Daoy (cell line): ENCODE measurements around the gene P3H2. TPM values are rescaled to one million over a fixed set of nuclear protein-coding genes. Genes with fewer than 3 reads are reported as not detected.

Source experiments
- DNase-seq: peaks from one replicate; pipeline ENCODE4 v3.0.0-alpha.2; 2015; ENCODE audit warnings: low read depth
- total RNA-seq: library from RNA; depleted of rRNA; stranded (reverse); fragments of >200 nt; shearing (Covaris generic); gene quantifications from 2 replicates; pipeline ENCODE4 v1.2.3, GENCODE V29; 2014

The P3H2 gene
- total RNA-seq, 1 experiment from 2014 or later = 49.8 TPM

DNA sequence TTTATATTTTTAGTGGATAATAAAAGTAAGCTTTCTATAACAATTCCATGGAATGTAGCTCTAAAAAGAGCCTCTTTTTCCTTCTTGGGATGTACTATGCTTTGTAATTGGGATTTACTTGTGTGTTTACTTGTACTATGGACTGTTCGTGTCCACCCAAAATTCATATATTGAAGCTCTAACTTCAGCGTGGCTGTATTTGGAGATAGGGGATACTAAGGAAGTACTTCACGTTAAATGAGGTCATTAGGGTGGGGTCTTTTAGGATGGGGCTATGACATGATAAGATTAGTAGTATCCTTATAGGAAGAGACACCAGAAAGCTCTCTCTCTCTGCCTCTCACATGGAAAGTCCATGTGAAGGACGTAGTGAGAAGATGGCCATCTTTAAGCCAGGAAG is 64.9 kb downstream of the P3H2 start:
- no peak for DNase-seq

DNA sequence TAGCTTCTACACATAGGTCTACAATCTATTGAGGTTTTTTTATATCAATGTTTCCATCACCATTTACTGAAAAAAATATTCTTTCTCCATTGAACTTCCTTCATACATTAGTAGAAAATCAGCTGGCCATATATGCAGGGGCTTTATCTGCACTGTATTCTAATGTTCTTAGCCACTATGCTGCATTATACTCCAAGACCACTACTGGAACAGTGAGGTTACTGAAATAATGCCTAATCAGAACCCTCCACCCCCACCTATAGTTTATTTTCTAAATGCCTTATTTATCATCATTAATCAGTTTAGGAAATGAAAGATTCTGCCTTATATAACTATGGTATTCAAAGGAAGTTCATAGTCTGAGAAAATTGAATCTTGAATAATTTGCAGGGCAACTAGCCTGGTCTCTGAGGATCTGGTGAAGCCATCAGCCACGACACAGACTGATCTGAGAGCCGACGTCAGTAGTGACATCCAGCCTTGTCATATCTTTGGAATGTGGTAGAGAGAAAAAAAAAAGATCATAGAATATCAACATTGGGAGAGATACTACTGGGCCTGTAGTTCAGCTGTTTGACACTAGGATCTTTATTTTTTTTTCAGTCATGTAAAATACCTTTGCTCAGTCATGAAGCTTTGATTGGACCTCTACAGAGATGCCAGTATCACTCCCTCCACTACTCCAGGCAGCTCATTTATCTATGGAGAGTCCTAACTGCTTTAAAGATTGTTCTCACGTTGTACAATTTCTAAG is 66.6 kb downstream of the P3H2 start:
- DNase-seq = peak; percentile 39

DNA sequence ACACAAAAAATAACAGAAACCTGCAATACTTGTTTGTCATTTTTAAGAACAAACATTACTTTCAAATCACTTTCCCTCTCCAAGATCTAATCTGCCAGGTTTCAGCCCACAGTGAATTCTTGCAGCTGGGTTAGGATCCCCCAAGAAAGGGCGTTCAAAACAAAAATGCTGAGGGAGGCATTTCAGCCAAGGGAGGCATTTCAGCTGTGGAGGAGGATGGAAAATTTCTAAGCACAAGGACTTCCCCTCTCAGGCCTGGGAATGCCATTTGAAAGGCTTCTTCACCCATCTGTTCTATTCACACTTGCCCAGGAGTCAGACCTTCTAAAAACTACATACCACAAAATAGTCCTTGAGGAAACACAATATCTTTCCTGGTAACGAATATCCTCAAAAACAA is 69.1 kb downstream of the P3H2 start:
- no peak for DNase-seq

DNA sequence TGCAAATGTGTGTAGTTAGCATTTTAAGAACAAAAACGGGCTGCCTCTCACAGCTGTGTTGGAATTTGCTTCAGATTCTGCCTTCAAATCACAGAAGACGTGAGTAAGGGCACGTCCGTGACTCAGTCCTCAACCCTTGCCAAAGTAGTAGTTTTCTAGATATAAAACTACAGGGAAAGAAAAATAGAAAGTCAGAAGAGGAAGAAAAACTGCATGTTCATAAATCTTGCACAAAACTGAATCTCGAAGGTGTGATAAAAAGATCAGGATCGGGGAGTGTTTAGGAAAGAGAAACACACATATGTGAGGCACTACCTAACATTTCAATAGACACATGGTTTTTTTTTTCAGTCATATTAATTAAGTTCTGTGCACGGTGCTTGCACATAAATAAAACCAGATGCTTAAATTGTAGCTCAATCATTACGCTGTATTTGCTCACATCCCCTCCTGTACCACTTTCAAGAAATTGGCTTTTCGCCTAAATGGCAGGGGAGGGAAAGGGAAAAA is 71.7 kb downstream of the P3H2 start:
- DNase-seq = no peak

DNA sequence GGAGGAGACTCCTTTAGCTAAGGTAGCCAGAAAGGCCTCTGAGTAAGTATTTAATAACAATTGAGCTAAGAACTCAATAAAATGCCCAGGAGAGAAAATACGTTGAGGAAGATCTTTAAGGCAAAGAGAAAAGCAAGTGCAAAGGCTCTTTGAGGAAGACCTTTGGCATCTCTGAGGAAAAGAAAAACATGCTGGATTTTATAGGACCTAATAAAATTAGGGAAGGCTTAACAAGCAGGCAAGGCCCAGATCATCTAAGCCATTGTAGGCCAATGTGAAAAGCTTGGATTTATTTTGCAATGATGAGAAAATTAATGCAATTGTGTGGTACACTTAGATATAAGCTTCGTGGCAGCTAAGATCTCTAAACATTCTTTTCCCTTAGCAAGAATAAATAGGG is 75.7 kb downstream of the P3H2 start:
- DNase-seq = no peak

DNA sequence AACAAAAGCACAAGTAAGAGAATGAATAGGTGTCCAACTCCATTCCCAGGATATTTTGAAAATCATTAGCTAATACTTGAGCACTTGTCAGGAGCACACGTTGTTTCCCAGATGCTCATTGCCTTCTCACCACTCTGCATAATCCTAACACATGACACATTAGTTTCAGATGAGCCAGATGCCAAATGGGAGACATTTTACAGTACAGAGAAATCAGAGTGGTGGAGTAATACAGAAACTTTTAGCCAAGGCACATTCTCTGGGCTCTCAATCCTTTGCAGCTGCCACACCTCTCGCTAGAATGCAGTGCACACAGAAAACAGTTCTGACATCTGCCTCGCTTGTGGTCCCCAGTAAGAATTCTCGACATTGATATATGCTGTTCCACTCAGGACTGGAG is 76.6 kb downstream of the P3H2 start:
- DNase-seq = no peak

DNA sequence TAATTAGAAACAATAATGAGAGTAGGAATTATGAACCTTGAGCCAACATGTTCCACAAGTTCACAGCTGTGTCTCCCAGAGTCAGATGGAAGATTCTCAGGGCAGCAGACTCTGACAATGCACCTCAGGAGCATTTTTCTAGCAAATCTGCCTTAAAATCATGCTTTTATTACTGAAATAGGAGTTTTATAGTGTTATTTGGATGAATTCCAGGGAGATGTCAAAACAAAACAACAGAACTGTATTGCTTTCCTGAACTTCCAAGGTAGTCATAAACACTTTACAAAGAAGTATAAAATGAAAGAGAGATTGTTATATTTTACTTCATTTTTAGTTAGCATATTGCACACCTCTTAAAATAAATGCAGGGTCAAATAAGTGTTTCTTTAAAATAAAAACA is 77.0 kb downstream of the P3H2 start:
- DNase-seq = no peak

DNA sequence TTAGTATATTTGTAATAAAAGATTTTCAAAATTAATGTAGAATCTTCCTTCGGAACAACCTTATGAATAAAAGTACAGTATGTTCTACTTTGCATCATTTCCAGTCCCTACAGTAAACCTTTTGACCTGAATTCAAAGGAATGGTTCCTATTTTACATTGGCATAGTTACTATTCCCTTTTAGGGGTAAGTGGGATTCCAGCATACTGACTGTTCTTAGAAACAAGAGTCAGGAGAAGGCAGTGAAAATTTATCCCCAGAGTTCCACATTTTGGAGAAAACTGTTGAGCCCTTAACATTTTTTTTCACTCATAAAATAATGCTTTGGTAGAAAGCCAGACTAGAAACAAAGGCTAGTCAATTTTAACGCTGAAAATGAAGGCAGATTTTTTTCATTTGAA is 78.1 kb downstream of the P3H2 start:
- DNase-seq = no peak

DNA sequence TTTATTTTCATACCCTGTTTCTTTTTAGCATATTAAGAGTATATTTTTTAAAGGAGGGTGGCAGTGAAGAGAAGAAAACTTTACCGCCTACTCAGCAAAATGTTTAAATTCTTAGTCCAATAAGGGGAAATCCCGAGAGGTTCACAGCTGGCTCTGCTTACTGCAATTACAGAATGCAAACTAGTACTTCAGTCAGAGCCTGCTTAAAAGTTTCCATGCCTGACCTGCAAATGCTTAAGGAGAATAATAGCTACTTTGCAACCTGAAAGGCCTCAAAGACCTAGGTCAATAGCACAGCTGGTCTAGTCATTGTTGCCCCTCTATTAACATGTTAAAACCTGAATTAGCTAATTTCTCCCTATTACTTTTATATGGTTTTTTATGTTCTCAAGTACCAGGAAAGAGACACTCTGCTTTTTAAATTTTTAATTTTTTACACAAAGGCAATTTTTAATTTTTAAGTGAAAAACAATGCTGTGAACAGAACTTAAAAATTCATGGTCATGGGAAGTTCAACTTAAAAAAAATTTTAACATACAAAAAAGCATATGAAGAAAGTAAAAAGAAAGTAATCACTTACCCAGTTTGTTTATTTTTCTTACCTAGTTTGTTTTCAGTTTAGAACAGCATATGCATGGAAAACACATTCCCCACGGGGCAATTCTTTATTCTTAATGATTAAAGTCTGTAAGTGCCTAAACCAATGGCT is 79.2 kb downstream of the P3H2 start:
- DNase-seq = no peak

DNA sequence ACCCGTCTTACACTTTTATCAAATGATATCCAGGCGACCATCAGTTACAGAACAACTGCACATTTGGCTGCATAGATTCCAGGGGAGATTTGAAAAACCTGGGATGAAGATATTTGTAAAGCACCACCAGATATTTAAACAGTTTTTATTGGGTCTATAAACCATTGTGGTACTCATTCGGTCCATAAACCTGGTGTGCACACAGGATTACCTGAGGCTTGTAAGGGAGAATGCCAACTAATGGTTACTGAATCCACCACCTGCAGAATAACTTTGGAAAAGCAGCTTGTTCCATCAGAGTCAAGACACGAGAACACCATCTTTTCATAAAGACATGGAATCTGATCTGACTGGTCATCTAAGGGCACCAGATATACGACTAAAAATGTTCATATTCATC is 80.6 kb downstream of the P3H2 start:
- DNase-seq = no peak

DNA sequence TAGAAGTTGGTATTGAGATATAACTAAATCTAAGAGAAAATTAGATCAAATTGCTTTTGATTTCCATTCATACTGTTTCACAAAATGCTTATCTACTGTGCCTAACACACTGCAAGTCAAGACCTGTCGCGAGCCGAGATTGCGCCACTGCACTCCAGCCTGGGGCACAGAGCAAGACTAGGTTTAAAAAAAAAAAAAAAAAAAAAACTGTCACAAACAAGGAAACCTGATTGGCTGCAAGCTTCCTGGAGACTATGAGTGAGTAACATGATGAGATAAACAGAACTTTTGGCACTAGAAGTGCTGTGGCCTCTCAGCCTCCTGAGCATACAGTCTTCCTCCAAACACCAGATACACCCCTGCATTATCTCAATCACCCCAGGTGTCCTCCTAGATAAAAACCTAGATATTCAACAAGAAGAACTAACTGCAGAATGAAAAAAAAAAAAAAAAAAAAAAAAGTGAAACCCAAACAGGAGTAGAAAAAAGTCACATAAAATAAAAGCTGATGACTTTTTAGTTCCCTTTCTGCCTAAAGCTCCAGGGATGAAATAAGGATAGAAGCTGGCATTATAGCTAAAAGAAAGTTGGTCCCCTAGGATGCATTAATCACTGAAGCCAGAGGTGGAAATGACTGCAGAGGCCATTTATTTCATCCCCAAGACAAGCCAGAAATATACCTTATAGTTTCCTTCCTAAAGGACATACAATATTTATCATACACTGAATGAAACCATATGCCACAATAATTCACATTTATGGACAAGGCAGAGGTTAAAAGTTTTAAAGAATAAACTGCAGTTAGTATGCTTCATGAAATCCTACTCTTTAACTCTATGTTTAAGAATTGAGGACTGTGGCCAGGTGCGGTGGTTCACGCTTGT is 82.4 kb downstream of the P3H2 start:
- peak; percentile 61 for DNase-seq

DNA sequence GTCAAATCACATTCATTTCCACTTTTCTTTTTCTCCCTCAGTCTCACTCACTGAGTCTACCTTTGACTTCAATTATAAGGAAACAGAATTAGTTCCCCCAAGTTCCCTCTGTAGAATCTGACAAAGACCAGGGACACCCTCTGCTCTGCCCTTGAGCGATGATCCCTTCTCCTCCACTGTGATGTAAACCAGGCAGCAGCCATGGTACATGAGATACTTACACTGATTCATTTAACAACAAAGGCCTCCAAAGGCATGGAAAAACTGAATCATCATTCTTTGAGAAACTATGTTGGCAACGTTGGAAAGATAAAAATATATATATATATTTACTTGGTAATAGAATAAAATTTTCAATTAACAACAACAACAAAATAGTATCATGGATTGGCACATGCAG is 84.1 kb downstream of the P3H2 start:
- no peak for DNase-seq

DNA sequence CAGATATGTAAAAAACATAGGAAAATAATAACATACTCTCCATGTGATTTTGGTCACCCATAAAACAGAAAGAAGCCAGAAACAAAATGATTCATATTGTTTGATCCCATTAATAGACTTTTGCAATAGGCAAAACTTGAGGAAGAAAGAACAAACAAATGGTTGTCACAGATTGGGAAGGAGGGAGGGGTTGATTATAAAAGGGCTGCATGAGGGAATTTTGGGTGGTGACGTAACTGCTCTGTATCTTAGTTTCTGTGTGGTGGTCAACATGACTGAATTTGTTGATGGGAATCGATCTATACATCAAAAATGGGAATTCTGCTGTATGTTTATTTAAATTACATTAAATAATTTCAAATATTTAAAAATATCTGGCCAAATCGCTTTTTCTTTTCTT is 86.3 kb downstream of the P3H2 start:
- no peak for DNase-seq

DNA sequence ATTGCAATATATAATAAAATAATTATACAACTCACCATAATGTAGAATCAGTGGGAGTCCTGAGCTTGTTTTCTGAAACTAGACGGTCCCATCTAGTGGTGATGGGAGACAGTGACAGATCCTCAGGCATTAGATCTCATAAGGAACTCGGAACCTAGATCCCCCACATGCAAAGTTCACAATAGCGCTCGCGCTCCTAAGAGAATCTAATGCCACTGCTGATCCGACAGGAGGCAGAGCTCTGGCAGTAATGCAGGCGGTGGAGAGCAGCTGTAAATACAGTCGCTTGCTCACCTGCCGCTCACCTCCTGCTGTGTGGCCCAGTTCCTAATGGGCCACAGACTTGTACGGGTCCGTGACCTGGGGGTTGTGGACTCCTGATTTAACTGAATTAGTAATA is 87.8 kb downstream of the P3H2 start:
- no peak for DNase-seq

DNA sequence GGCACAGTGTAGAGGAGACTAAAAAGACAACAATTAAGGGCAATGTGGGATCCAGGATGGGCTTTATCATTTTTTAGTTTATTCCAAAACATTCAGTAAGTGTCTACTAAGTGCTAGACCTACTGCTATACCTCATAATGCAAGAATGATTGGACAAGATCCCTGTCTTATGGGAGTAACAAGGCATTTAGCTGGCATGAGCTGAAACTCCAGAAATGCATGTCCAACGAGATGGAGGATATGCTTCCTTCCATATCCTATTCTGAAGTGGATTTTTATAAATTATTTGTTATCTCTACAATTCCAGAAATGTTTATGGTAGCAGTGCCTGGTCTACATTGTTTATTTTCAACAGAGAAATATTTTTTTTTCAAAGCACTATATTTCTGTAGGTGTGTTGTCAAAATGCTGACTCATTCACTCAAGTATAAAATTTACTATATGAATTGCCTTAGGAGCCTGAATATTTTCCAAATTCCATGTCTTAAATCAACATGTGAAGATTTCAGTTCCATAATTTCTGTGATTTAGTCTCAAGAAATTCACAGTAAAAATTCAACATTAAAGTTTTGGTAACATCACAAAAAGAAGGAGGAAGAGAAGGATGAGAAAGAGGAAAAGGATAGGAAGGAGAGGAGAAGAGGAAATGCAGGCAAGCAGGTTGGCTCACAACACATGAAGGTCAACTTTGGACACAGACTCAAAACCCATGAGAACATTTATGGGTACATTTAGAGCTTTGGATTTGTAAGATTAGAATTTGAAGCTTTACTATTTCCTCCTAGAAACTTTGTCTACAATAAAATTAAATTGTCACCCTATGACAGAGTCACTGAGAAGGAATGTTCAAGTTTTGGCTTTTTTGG is 88.6 kb downstream of the P3H2 start:
- no peak for DNase-seq

DNA sequence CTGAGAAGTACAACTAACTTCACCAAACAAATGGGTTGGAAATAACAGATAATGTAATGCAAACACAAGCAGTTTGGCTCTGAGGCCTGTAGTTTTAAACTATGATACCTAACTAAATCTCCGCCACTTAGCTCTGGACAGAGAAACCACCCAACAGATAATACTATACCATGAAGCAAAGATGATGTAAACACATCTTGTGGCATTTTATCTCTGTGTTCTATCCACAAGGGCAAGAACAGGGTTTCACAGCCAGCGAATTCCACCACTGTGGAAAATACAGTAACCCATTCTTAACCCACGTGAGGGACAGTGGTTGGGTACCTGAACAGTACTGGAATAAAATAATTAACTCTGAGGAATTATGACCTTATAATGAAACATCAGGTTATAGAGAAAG is 93.6 kb downstream of the P3H2 start:
- DNase-seq = no peak

DNA sequence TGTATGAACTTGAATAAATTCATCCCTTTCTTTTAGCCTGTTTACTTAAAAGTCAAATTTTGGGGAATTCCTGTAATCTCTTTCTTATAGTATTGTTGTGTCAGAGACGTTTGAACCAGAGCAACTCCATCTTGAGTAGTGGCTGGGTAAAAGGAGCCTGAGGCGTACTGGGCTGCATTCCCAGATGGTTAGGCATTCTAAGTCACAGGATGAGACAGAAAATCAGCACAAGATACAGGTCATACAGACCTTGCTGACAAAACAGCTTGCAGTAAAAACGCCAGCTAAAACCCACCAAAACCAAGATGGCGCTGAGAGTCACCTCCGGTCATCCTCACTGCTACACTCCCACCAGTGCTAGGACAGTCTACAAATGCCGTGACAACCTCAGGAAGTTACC is 94.5 kb downstream of the P3H2 start:
- peak; percentile 22 for DNase-seq

DNA sequence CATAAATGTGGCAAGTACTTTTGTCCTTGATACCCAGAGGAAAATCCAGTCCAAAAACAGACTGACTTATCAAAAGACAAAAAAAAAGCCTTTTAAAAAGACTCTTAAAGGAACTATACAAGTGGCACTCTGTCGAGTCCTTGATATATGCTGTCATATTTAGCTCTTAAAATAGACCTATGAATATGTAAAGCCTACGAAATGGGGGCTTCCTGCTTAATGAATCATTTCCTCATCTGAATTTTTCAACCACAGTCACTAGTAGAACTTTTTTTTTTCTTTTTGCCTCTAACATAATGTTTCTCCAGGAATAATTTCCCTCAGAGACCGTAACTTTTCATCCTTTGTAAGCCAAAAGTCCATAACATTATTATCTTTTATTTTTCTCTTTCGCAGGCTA is 95.8 kb downstream of the P3H2 start:
- DNase-seq = no peak

DNA sequence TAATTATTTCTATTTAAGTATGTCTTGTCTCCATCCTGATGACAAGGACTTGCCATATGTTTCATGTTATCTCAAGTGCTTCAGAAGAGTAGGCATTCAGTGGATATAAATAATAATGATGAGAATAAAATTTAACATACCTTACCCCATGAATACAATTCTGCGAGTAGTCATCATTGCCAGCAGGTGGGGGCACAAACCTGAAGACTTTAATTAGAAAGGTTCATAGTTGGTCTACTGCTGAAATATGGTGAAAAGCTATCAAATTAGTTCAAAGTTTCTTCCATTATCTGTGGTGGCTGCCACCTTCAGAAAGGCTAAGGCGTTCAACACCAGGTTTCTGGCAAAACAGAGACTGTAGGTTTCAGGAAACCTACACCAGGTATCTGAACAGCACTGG is 100.9 kb downstream of the P3H2 start:
- no peak for DNase-seq

DNA sequence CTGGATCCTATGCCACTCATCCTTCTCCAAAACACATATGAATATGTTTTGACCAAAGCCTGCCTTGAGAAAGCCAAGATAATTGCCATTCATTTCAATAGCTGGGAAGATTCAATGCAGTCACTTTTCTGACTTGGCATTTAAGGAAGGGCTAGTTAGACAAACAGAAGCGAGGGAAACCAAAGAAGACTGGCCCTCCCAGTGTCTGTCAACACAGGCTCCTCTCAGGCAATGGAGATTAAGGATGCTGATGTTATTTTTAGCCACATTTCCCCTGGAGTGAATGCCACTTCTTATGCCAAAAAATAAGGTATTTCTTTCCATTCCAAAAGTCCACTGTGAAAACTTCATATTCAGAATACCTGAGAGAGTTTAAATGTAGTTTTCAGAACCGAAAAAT is 101.7 kb downstream of the P3H2 start:
- no peak for DNase-seq

DNA sequence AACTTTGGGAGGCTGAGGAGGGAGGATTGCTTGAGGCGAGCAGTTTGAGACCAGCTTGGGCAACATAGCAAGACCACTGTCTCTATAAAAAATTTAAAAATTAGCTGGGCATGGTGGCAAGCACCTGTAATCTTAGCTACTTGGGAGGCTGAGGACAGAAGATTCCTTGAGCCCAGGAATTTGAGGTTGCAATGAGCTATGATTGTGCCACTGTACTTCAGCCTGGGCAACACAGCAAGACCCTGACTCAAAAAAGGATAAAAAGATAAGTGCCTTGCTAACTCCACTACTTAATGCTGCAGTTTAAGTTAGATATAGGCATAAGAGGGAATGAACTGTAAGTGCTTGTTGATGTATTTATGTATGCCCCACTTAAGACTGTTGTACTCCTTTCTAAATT is 102.2 kb downstream of the P3H2 start:
- no peak for DNase-seq
